Mesothelial cell of epicardium (in vitro differentiated cells): ENCODE results near the gene KAT2B. TPM values are rescaled to one million over a fixed set of nuclear protein-coding genes. Genes with fewer than 3 reads are reported as not detected.

Experiments used
- DNase-seq, 2 experiments: peaks; one replicate each; pipeline ENCODE4 v3.0.0; 2021; ENCODE audit warnings: low spot score in 2 of 2; ENCODE audit not compliant: unreplicated experiment in 2 of 2
- H3K27ac Mint-ChIP-seq: 2 replicates; pipeline ENCODE4 v1.8.0; 2021; ENCODE audit warnings: mixed read lengths
- H3K27me3 Mint-ChIP-seq: 2 replicates; pipeline ENCODE4 v1.8.0; 2021; ENCODE audit warnings: low read depth, mixed read lengths
- H3K36me3 Mint-ChIP-seq: 2 replicates; pipeline ENCODE4 v1.8.0; 2021; ENCODE audit warnings: mixed read lengths
- H3K4me1 Mint-ChIP-seq: 2 replicates; pipeline ENCODE4 v1.8.0; 2021; ENCODE audit warnings: mixed read lengths
- H3K4me3 Mint-ChIP-seq: 2 replicates; pipeline ENCODE4 v1.8.0; 2021; ENCODE audit warnings: mild to moderate bottlenecking, moderate library complexity, mixed read lengths
- H3K9me3 Mint-ChIP-seq: 2 replicates; pipeline ENCODE4 v1.8.0; 2021; ENCODE audit warnings: mixed read lengths
- CTCF ChIP-seq: fragments of 200-600 bp; sonication (generic); IDR thresholded peaks from one replicate; pipeline ENCODE4 v1.5.0; 2021; ENCODE audit warnings: antibody characterized with exemption; ENCODE audit not compliant: unreplicated experiment
- total RNA-seq: library from RNA; stranded (reverse); gene quantifications from 3 replicates; pipeline ENCODE4 v1.2.1, GENCODE V29; 2021

The KAT2B gene
- total RNA-seq, 1 donor from 2014 or later, result 6.2 TPM

DNA sequence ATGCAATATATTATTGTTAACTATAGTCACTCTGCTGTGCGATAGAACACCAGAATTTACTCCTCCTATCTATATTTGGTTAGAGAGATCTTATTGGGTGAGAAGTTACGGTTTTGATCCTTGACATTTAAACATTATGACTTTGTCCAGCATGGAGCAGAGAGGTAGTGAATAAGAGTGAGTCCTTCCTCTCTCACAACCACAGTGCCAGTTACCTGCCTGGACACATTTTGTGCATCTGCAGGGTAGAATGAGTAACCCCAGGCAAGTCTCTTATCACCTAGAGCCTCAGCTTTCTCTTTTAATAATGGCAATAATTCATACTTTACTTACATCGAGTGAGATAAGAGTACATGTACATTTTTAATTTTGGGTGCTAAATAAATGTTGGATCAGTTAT, 24.1 kb downstream of the KAT2B start:
- H3K4me3 Mint-ChIP-seq, result no peak overlapping the region
- H3K9me3 Mint-ChIP-seq, result no peaks in the 10 kb centered on the region
- DNase-seq, result no peak
- no peak overlapping the region for H3K27ac Mint-ChIP-seq
- H3K36me3 Mint-ChIP-seq, result no peaks in the 10 kb centered on the region
- no peak for TF ChIP-seq CTCF
- H3K4me1 Mint-ChIP-seq, result peaks cover 19% of the 10 kb centered on the region
- no peaks in the 10 kb centered on the region for H3K27me3 Mint-ChIP-seq

- TF ChIP-seq CTCF, result no peak
- H3K4me3 Mint-ChIP-seq, result no peak overlapping the region
- no peak overlapping the region for H3K27ac Mint-ChIP-seq
These were observed 24.7 kb downstream of the KAT2B start for GRCh38 chr3:20064796-20065564.

DNA sequence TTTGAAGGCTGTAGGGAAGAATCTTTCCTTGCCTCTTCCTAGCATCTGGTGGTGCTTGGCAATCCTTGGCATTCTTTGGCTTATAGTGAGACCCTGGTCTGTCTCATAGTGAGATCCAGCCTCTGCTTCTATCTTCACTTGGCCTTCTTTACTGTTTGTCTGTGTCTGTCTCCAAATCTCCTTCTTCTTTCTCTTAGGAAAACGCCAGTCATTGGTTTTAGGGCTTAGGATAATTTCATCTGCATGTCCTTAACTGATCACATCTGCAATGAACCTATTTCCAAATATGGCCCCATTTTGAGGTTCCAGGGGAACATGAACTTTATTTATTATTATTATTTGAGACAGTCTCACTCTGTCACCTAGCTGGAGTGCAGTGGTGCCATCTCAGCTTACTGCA, 25.8 kb downstream of the KAT2B start:
- TF ChIP-seq CTCF, result no peak
- Mint-ChIP-seq H3K4me3 (no peak overlapping the region), H3K4me1 (peaks cover 19% of the 10 kb centered on the region), H3K27me3 (no peaks in the 10 kb centered on the region), H3K27ac (no peak overlapping the region), H3K36me3 (no peaks in the 10 kb centered on the region), H3K9me3 (no peaks in the 10 kb centered on the region)
- no peak for DNase-seq

More at GRCh38 chr3:20064796-20065564, 24.7 kb downstream of the KAT2B start:
- DNase-seq, result no peak
- H3K4me1 Mint-ChIP-seq, result peaks cover 19% of the 10 kb centered on the region
- no peaks in the 10 kb centered on the region for H3K9me3 Mint-ChIP-seq
- H3K27me3 Mint-ChIP-seq, result no peaks in the 10 kb centered on the region
- H3K36me3 Mint-ChIP-seq, result no peaks in the 10 kb centered on the region

DNA sequence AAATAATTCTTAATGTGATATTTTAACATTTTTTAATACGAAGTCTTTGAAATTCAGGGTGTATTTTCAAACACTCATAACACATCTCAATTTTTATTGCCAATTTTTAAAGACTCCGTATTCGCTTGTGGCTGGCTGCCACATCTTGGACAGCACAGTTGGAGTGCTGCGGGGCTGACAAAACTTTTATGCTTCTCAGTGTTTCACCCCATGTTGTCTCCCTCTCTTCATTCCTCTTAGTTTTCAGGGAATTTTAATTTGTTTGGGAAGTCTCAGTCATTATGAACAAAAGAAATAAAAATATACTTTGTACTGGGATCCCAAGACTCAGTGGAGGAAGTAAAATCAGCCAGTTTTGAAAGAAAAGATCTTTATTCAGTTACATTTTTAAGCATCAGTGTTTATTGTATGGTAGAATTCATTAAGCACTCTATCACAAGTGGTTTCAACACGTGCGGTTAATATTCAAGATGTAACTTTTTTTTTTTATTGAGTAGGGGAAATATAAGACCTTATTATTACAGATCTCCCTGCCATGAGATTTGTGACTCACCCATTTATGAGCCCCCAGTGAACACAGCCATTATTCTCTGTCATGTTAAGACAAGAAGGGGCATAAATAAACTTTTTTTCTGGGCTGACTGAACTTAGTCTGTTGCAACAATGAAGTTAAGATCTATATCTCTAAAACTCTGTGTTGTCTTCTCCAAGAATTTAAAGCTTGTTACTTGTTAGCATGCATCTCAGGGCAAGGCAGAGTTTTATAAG, 26.8 kb downstream of the KAT2B start:
- H3K9me3 Mint-ChIP-seq, result no peaks in the 10 kb centered on the region
- no peak overlapping the region for H3K4me3 Mint-ChIP-seq
- no peaks in the 10 kb centered on the region for H3K36me3 Mint-ChIP-seq
- peaks cover 19% of the 10 kb centered on the region for H3K4me1 Mint-ChIP-seq
- DNase-seq, result no peak
- H3K27me3 Mint-ChIP-seq, result no peaks in the 10 kb centered on the region
- H3K27ac Mint-ChIP-seq, result no peak overlapping the region
- no peak for TF ChIP-seq CTCF

- Mint-ChIP-seq H3K4me1 (peaks cover 21% of the 10 kb centered on the region), H3K9me3 (no peaks in the 10 kb centered on the region), H3K36me3 (no peaks in the 10 kb centered on the region), H3K27ac (peak overlapping the region; percentile 5), H3K27me3 (no peaks in the 10 kb centered on the region), H3K4me3 (no peak overlapping the region)
- DNase-seq, result no peak
- TF ChIP-seq CTCF, result no peak
These were observed 28.4 kb downstream of the KAT2B start for GRCh38 chr3:20068512-20069177.
